Endodermal cell (in vitro differentiated cells): ENCODE results near the gene SP1. TPM values are rescaled to one million over a fixed set of nuclear protein-coding genes. Genes with fewer than 3 reads are reported as not detected.
A peak's percentile ranks its signal among the peaks of the same experiment; 100 is the strongest.

Experiments used
- DNase-seq: peaks from one replicate; pipeline ENCODE4 v3.0.0-alpha.2; 2017
- H3K27ac ChIP-seq: 2 replicates; pipeline ENCODE4 v1.5.1; 2013; ENCODE audit warnings: mild to moderate bottlenecking, low read depth, low read length, moderate library complexity
- H3K27me3 ChIP-seq: 2 replicates; pipeline ENCODE4 v1.6.1; 2013; ENCODE audit warnings: mild to moderate bottlenecking, low read length, moderate library complexity; ENCODE audit not compliant: insufficient read depth, control insufficient read depth, poor library complexity, severe bottlenecking
- H3K36me3 ChIP-seq: 2 replicates; pipeline ENCODE4 v1.7.0; 2013; ENCODE audit warnings: mild to moderate bottlenecking, low read length, moderate library complexity; ENCODE audit not compliant: control insufficient read depth, insufficient read depth
- H3K4me1 ChIP-seq: one replicate; pipeline ENCODE4 v1.7.0; 2013; ENCODE audit warnings: low read length; ENCODE audit not compliant: control insufficient read depth, insufficient read depth
- H3K4me3 ChIP-seq: 2 replicates; pipeline ENCODE4 v1.5.1; 2013; ENCODE audit warnings: mild to moderate bottlenecking, low read length, moderate library complexity
- H3K9ac ChIP-seq: 2 replicates; pipeline ENCODE4 v1.6.1; 2013; ENCODE audit warnings: mild to moderate bottlenecking, low read length, moderate library complexity; ENCODE audit not compliant: poor library complexity, severe bottlenecking; ENCODE audit errors: extremely low read depth
- H3K9me3 ChIP-seq: 2 replicates; pipeline ENCODE4 v1.6.1; 2013; ENCODE audit warnings: mild to moderate bottlenecking, low read length, moderate library complexity; ENCODE audit not compliant: control insufficient read depth
- H3K27ac Mint-ChIP-seq: 2 replicates; pipeline ENCODE4 v1.8.0; 2020; ENCODE audit warnings: mixed read lengths
- H3K27me3 Mint-ChIP-seq: 2 replicates; pipeline ENCODE4 v1.8.0; 2021; ENCODE audit warnings: mild to moderate bottlenecking, mixed read lengths; ENCODE audit not compliant: insufficient read depth
- H3K36me3 Mint-ChIP-seq: 2 replicates; pipeline ENCODE4 v1.8.0; 2020; ENCODE audit warnings: low read depth, mixed read lengths
- H3K4me1 Mint-ChIP-seq: 2 replicates; pipeline ENCODE4 v1.8.0; 2020; ENCODE audit warnings: mixed read lengths
- H3K4me3 Mint-ChIP-seq: 2 replicates; pipeline ENCODE4 v1.8.0; 2020; ENCODE audit warnings: mild to moderate bottlenecking, moderate library complexity, mixed read lengths
- H3K9me3 Mint-ChIP-seq: 2 replicates; pipeline ENCODE4 v1.8.0; 2020; ENCODE audit warnings: mild to moderate bottlenecking, mixed read lengths
- CTCF ChIP-seq: fragments of 200-600 bp; sonication (generic); conservative IDR thresholded peaks from 2 replicates; pipeline ENCODE4 v1.5.0; 2021; ENCODE audit warnings: antibody characterized with exemption, mild to moderate bottlenecking
- WGBS, 2 experiments: methylation state at CpG; one replicate each; pipeline versions ENCODE4 v1.1.5 to v1.1.7; 2013; ENCODE audit warnings: missing lambda C conversion rate in 2 of 2, mixed read lengths in 1 of 2; ENCODE audit not compliant: insufficient coverage in 1 of 2, insufficient read length in 1 of 2; 5-methylcytosine and 5-hydroxymethylcytosine counted together
- total RNA-seq, 2 donors: library from RNA; stranded (reverse); fragmentation: NEBNext Ultra II Directional in 1 of 2; extraction: Animal tissue kit (Norgen Biotek cat#: 25700) in 1 of 2; gene quantifications; 2 replicates in 1 of 2; 3 replicates in 1 of 2; pipeline ENCODE4 v1.2.1, GENCODE V29; 2021

The SP1 gene
- total RNA-seq, 2 donors from 2014 or later = 91.2 to 99.5 TPM

- peaks cover 27% of the 10 kb centered on the region for H3K36me3 ChIP-seq
- Mint-ChIP-seq H3K4me3 (no peak overlapping the region), H3K27me3 (no peaks in the 10 kb centered on the region), H3K36me3 (peaks cover 26% of the 10 kb centered on the region), H3K27ac (no peak overlapping the region), H3K9me3 (no peaks in the 10 kb centered on the region), H3K4me1 (peaks cover 35% of the 10 kb centered on the region)
- no peaks in the 10 kb centered on the region for H3K27me3 ChIP-seq
- DNase-seq = peak; percentile 100
- H3K4me3 ChIP-seq = peak overlapping the region; percentile 85
- peaks cover 14% of the 10 kb centered on the region for H3K4me1 ChIP-seq
- peak overlapping the region; percentile 76 for H3K9ac ChIP-seq
- no peak for TF ChIP-seq CTCF
- peak overlapping the region; percentile 75 for H3K27ac ChIP-seq
- H3K9me3 ChIP-seq = no peaks in the 10 kb centered on the region
- 0% methylated on average over 29 of the region's 29 CpGs for WGBS, 2 experiments
Observed at GRCh38 chr12:53379389-53380103, 430 bp upstream of the SP1 start.

GRCh38 chr12:53380794-53381730 lies 1.1 kb downstream of the SP1 start:
- 11 to 14% methylated on average over 11 to 21 of the region's 21 CpGs for WGBS, 2 experiments
- no peak overlapping the region for H3K4me3 Mint-ChIP-seq
- peak overlapping the region; percentile 96 for H3K4me3 ChIP-seq

More at GRCh38 chr12:53380794-53381730, 1.1 kb downstream of the SP1 start:
- Histone ChIP-seq H3K9ac (peak overlapping the region; percentile 83), H3K4me1 (peaks cover 14% of the 10 kb centered on the region), H3K9me3 (no peaks in the 10 kb centered on the region), H3K36me3 (peaks cover 32% of the 10 kb centered on the region), H3K27me3 (no peaks in the 10 kb centered on the region), H3K27ac (peak overlapping the region; percentile 84)
- peak; percentile 79 for DNase-seq
- Mint-ChIP-seq H3K9me3 (no peaks in the 10 kb centered on the region), H3K4me1 (peaks cover 39% of the 10 kb centered on the region), H3K27ac (peak overlapping the region; percentile 94), H3K27me3 (no peaks in the 10 kb centered on the region), H3K36me3 (peaks cover 29% of the 10 kb centered on the region)
- TF ChIP-seq CTCF = no peak
